ENCODE results near the gene CMPK2.

The CMPK2 gene

GRCh38 chr2:6800553-6800952 is 65.2 kb downstream of the CMPK2 start:
- no peak for DNase-seq

Measured in SW 1271 (cell line).